ENCODE data around the gene CDH4. TPM values are rescaled to one million over a fixed set of nuclear protein-coding genes. Genes with fewer than 3 reads are reported as not detected.
"Not testable (repeated sequence)": the region's sequence is repeated elsewhere in the genome, so short reads cannot be mapped to it uniquely, and the experiment has no call there.

CDH4 gene
- total RNA-seq, 1 experiment from 2014 or later, result 5.3 TPM

GRCh38 chr20:61422636-61423425, 170.8 kb downstream of the CDH4 start (continued):
- TF ChIP-seq USF1 (CRISPR knock-in tag; IDR thresholded peaks at IDR 0.05) (peak; percentile 83; the same call in 1 of the 2 replicates), MAX (CRISPR knock-in tag; IDR thresholded peaks at IDR 0.05) (peak; percentile 58; the same call in 1 of the 2 replicates)

- ChIA-PET POLR2A (no interaction called here), CTCF (no interaction called here)
- TF ChIP-seq ZMAT4 (CRISPR knock-in tag; IDR thresholded peaks at IDR 0.05) (no peak), IRF2 (CRISPR knock-in tag; IDR thresholded peaks at IDR 0.05; ENCODE audit: borderline replicate concordance, low read depth) (no peak), KAT7 (CRISPR knock-in tag; IDR thresholded peaks at IDR 0.05; ENCODE audit: borderline replicate concordance) (no peak), ERG (CRISPR knock-in tag; IDR thresholded peaks at IDR 0.05) (no peak), ZNF219 (CRISPR knock-in tag; IDR thresholded peaks at IDR 0.05; ENCODE audit: borderline replicate concordance) (no peak), ZNF121 (CRISPR knock-in tag; IDR thresholded peaks at IDR 0.05) (no peak)
- H3K36me3 Mint-ChIP-seq, result no peaks in the 10 kb centered on the region
- H3K27ac Mint-ChIP-seq, result no peak overlapping the region
- DNase-seq (ENCODE audit: low spot score) (no peak), ATAC-seq (no peak)
- H3K27me3 Mint-ChIP-seq (ENCODE audit: low read depth), result peaks cover 43% of the 10 kb centered on the region
- H3K4me1 Mint-ChIP-seq, result peaks cover 7% of the 10 kb centered on the region
- H3K4me3 Mint-ChIP-seq, result no peak overlapping the region
- H3K9me3 Mint-ChIP-seq, result peaks cover 4% of the 10 kb centered on the region; the same call in 1 of the 2 replicates
Observed at GRCh38 chr20:61424011-61424627, 172.1 kb downstream of the CDH4 start.

- peaks cover 4% of the 10 kb centered on the region for H3K4me1 Mint-ChIP-seq
- TF ChIP-seq ZBTB21 (CRISPR knock-in tag; IDR thresholded peaks at IDR 0.05; ENCODE audit: borderline replicate concordance) (no peak), MLX (CRISPR knock-in tag; IDR thresholded peaks at IDR 0.05) (no peak), ZMAT4 (CRISPR knock-in tag; IDR thresholded peaks at IDR 0.05) (no peak), ZSCAN18 (CRISPR knock-in tag; IDR thresholded peaks at IDR 0.05) (no peak)
- no peaks in the 10 kb centered on the region for H3K36me3 Mint-ChIP-seq
- H3K4me3 Mint-ChIP-seq, result no peak overlapping the region
- H3K27ac Mint-ChIP-seq, result no peak overlapping the region
- peaks cover 4% of the 10 kb centered on the region; the same call in 1 of the 2 replicates for H3K9me3 Mint-ChIP-seq
- peaks cover 46% of the 10 kb centered on the region for H3K27me3 Mint-ChIP-seq (ENCODE audit: low read depth)
- ChIA-PET CTCF (no interaction called here), POLR2A (no interaction called here)
- DNase-seq (ENCODE audit: low spot score) (no peak), ATAC-seq (no peak)
Observed at GRCh38 chr20:61424628-61425420, 172.8 kb downstream of the CDH4 start.

- peaks cover 46% of the 10 kb centered on the region for H3K27me3 Mint-ChIP-seq (ENCODE audit: low read depth)
- H3K9me3 Mint-ChIP-seq; H3K36me3 Mint-ChIP-seq; H3K27ac Mint-ChIP-seq; DNase-seq (ENCODE audit: low spot score); H3K4me1 Mint-ChIP-seq; H3K4me3 Mint-ChIP-seq; CTCF ChIA-PET; POLR2A ChIA-PET: not testable (repeated sequence)
- 0 out of 2 replicates have a peak, but pooled peaks have one; percentile 17 for ATAC-seq
Observed at GRCh38 chr20:61425541-61425991, 173.5 kb downstream of the CDH4 start.
